Breast epithelium (tissue), 4 donors: Measurements from ENCODE around the gene WWC2. TPM values are rescaled to one million over a fixed set of nuclear protein-coding genes. Genes with fewer than 3 reads are reported as not detected.

Source experiments
- DNase-seq, 2 donors: peaks; one replicate each; pipeline ENCODE4 v3.0.0-alpha.2; 2019; ENCODE audit warnings: low spot score in 2 of 2
- H3K27ac ChIP-seq, 2 donors: fragments of 200-600 bp; sonication (generic) in 1 of 2; one replicate each; pipeline ENCODE4 v1.5.1; 2016 to 2019; ENCODE audit warnings: mild to moderate bottlenecking in 1 of 2
- H3K27me3 ChIP-seq, 2 donors: fragments of 200-600 bp; sonication (generic) in 1 of 2; one replicate each; pipeline versions ENCODE4 v1.5.1 to v1.6.0; 2017 to 2019; ENCODE audit warnings: control low read depth in 1 of 2, mild to moderate bottlenecking in 1 of 2
- H3K36me3 ChIP-seq: fragments of 200-600 bp; one replicate; pipeline ENCODE4 v1.5.1; 2019
- H3K4me1 ChIP-seq, 2 donors: fragments of 200-600 bp; sonication (generic); one replicate each; pipeline ENCODE4 v1.5.1; 2016 to 2019; ENCODE audit warnings: control low read depth in 1 of 2
- H3K4me3 ChIP-seq, 3 donors: fragments of 200-600 bp; sonication (generic); 1 replicate in 2 of 3; 2 replicates in 1 of 3; pipeline ENCODE4 v1.5.1; 2016 to 2019; ENCODE audit warnings: mild to moderate bottlenecking in 3 of 3, moderate library complexity in 2 of 3
- H3K9me3 ChIP-seq, 2 donors: fragments of 200-600 bp; sonication (generic) in 1 of 2; one replicate each; pipeline ENCODE4 v1.5.1; 2016 to 2019; ENCODE audit warnings: control low read depth in 1 of 2
- CTCF ChIP-seq, 3 donors: fragments of 450-650 bp; IDR thresholded peaks; one replicate each; pipeline ENCODE4 v1.5.1; 2016 to 2017; ENCODE audit warnings: antibody characterized with exemption in 3 of 3, mild to moderate bottlenecking in 3 of 3, moderate library complexity in 3 of 3
- POLR2A ChIP-seq: fragments of 450-650 bp; IDR thresholded peaks from one replicate; pipeline ENCODE4 v1.6.1; 2016; ENCODE audit warnings: antibody characterized with exemption, mild to moderate bottlenecking, moderate library complexity
- POLR2AphosphoS5 ChIP-seq, 3 donors: sonication (generic); formaldehyde crosslinking; IDR thresholded peaks; one replicate each; pipeline ENCODE4 v1.6.1; 2017; ENCODE audit warnings: antibody characterized with exemption in 3 of 3
- intact Hi-C: fragments of 100-400 bp; cut with DNase I; formaldehyde crosslinking; loops from one replicate; pipeline ENCODE4 v1.15.1; 2023; ENCODE audit warnings: low total_unique reads
- total RNA-seq, 3 donors: library from RNA; depleted of rRNA; stranded (reverse); fragments of >200 nt; gene quantifications; one replicate each; pipeline ENCODE4 v1.1.0, GENCODE V29; 2016

WWC2 gene
- total RNA-seq, 3 donors from 2014 or later, result 37.4 to 40.4 (median 40.3) TPM

- intact Hi-C loops, result no loop called here
- no peaks in the 10 kb centered on the region for H3K27me3 ChIP-seq
- no peak overlapping the region for H3K27ac ChIP-seq
- no peak for DNase-seq
- no peaks in the 10 kb centered on the region for H3K36me3 ChIP-seq
- H3K4me3 ChIP-seq, result no peak overlapping the region
- H3K9me3 ChIP-seq, result no peaks in the 10 kb centered on the region
- no peaks in the 10 kb centered on the region for H3K4me1 ChIP-seq
- TF ChIP-seq CTCF (IDR thresholded peaks at IDR 0.05), result no peak
These were observed 25.2 kb downstream of the WWC2 start for GRCh38 chr4:183124228-183124627.

- no peak for TF ChIP-seq CTCF (IDR thresholded peaks at IDR 0.05)
- TF ChIP-seq POLR2A, result no peak
- no peak for TF ChIP-seq POLR2AphosphoS5 (IDR thresholded peaks at IDR 0.05)
- H3K4me3 ChIP-seq, result no peak overlapping the region
These were observed 25.8 kb downstream of the WWC2 start for GRCh38 chr4:183124865-183125264.

GRCh38 chr4:183129125-183129524 is 30.1 kb downstream of the WWC2 start:
- TF ChIP-seq CTCF (IDR thresholded peaks at IDR 0.05), result no peak
- no peak for TF ChIP-seq POLR2AphosphoS5 (IDR thresholded peaks at IDR 0.05)
- TF ChIP-seq POLR2A, result no peak
- no peak for DNase-seq
- H3K27ac ChIP-seq, result no peak overlapping the region

More at GRCh38 chr4:183124865-183125264, 25.8 kb downstream of the WWC2 start:
- intact Hi-C loops, result no loop called here
- no peaks in the 10 kb centered on the region for H3K4me1 ChIP-seq
- no peak for DNase-seq
- no peak overlapping the region for H3K27ac ChIP-seq
- no peaks in the 10 kb centered on the region for H3K9me3 ChIP-seq
- no peaks in the 10 kb centered on the region for H3K36me3 ChIP-seq
- H3K27me3 ChIP-seq, result no peaks in the 10 kb centered on the region

GRCh38 chr4:183129675-183130074 is 30.6 kb downstream of the WWC2 start:
- Histone ChIP-seq H3K4me3 (no peak overlapping the region), H3K27me3 (no peaks in the 10 kb centered on the region), H3K27ac (no peak overlapping the region), H3K4me1 (no peaks in the 10 kb centered on the region), H3K36me3 (peaks cover 4% of the 10 kb centered on the region), H3K9me3 (no peaks in the 10 kb centered on the region)
- intact Hi-C loops, result loop anchor here (5.0 kb wide), 1 partner anchor 137 kb away; no protein-coding TSS in a partner anchor
- TF ChIP-seq CTCF (IDR thresholded peaks at IDR 0.05), result no peak
- no peak for DNase-seq

More at GRCh38 chr4:183129125-183129524, 30.1 kb downstream of the WWC2 start:
- Histone ChIP-seq H3K4me1 (no peaks in the 10 kb centered on the region), H3K4me3 (no peak overlapping the region), H3K9me3 (no peaks in the 10 kb centered on the region), H3K36me3 (peaks cover 4% of the 10 kb centered on the region), H3K27me3 (no peaks in the 10 kb centered on the region)
- intact Hi-C loops, result no loop called here

GRCh38 chr4:183130328-183131155 is 31.5 kb downstream of the WWC2 start:
- H3K9me3 ChIP-seq, result no peaks in the 10 kb centered on the region
- no peaks in the 10 kb centered on the region for H3K4me1 ChIP-seq
- DNase-seq, result peak; percentile 60 to 66
- intact Hi-C loops, result loop anchor here (5.0 kb wide), 1 partner anchor 138 kb away; no protein-coding TSS in a partner anchor
- no peak overlapping the region for H3K4me3 ChIP-seq
- peaks cover 4% of the 10 kb centered on the region for H3K36me3 ChIP-seq
- no peaks in the 10 kb centered on the region for H3K27me3 ChIP-seq
- TF ChIP-seq POLR2AphosphoS5 (IDR thresholded peaks at IDR 0.05), result no peak
- no peak for TF ChIP-seq POLR2A
- TF ChIP-seq CTCF (IDR thresholded peaks at IDR 0.05), result no peak
- no peak overlapping the region for H3K27ac ChIP-seq
